Smooth muscle cell of trachea (primary cell): ENCODE measurements around the gene APCDD1L. TPM values are rescaled to one million over a fixed set of nuclear protein-coding genes. Genes with fewer than 3 reads are reported as not detected.

ENCODE experiments used
- total RNA-seq: library from RNA; depleted of rRNA; stranded (reverse); fragments of >200 nt; gene quantifications from 2 replicates; pipeline ENCODE4 v1.2.1, GENCODE V29; 2014

APCDD1L gene
- total RNA-seq: 3.6 and 17.5 TPM in 2 replicates

DNA sequence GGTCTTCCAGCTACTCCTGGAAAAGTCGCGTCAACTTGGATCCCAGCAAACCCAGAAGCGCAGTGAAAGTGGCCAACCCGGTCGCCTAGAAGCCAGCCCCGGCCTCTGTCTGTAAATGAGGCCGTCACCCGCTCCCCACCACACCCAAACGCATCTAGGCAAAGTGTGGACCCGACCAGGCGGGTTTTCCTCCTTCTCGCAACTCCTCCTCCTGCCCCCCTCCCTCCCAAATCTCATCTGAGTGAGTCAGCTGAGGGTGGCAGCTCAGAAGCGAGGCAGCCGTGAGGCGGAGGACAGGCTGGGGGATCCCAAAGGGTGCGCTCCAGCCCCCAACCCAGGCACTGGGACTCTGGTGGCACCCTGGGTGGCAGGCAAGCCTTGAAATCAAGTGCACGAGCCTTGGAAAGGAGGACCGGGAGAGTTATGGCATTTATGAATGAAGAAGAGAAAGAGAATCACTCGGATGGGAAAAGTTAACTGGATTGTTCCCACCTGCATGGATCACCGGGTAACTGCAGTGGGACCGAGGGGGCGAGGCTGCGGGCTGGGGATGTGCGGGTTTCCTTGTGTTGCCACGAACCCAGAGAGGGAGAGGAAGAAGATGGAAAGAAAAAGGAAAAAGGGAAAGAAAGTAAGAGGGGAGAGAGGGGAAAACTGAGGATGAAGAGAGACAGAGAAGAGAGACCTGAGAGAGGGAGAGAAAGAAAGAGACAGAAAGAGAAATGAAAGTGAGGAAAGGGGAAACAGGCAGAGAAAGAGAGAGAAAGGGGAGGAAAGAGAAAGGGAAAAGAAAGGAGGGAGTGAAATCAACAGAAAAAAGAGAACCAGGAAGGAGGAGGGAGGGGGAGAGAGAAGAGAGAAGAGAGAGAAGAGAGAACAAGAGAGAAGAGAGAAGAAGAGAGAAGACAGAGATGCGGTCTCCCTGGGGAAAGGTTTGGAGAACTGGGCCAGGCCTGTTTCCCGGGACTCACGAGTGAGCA lies at the start of gene APCDD1L:
Gene APCDD1L (minus strand): TSS at position 167 of the 980 bp plus-strand sequence. CDS start 692 bp downstream, outside the sequence.

Other genes with a start within 250 kb of the APCDD1L start
- gene RAB22A, start 205.7 kb downstream of the APCDD1L start, total RNA-seq: 18.6 and 19.2 TPM in 2 replicates
- 12.2 and 18.0 TPM in 2 replicates for gene VAPB, start 126.2 kb downstream of the APCDD1L start, total RNA-seq
- 47.1 and 52.9 TPM in 2 replicates for gene STX16, start 135.9 kb upstream of the APCDD1L start, total RNA-seq
- 23.0 and 27.6 TPM in 2 replicates for gene NPEPL1, start 177.4 kb upstream of the APCDD1L start, total RNA-seq